Trophoblast cell (in vitro differentiated cells and primary cell): ENCODE measurements around the gene PPP2R3B.

Experiments
- DNase-seq, 2 donors: peaks; one replicate each; pipeline ENCODE4 v3.0.0-alpha.2; 2016
- H2AFZ ChIP-seq: 2 replicates; pipeline ENCODE4 v1.6.1; 2013; ENCODE audit warnings: low read length, moderate library complexity, mild to moderate bottlenecking; ENCODE audit not compliant: insufficient read depth, poor library complexity
- H2AK5ac ChIP-seq: 2 replicates; pipeline ENCODE4 v1.6.1; 2013; ENCODE audit warnings: mild to moderate bottlenecking, low read length
- H2BK120ac ChIP-seq: 2 replicates; pipeline ENCODE4 v1.6.1; 2013; ENCODE audit warnings: low read length, mild to moderate bottlenecking, moderate library complexity; ENCODE audit not compliant: insufficient read depth, poor library complexity
- H2BK12ac ChIP-seq: 2 replicates; pipeline ENCODE4 v1.6.1; 2013; ENCODE audit warnings: mild to moderate bottlenecking, low read length, moderate library complexity
- H2BK5ac ChIP-seq: 2 replicates; pipeline ENCODE4 v1.6.1; 2013; ENCODE audit warnings: low read length, low read depth, moderate library complexity, mild to moderate bottlenecking; ENCODE audit not compliant: poor library complexity
- H3K14ac ChIP-seq: 2 replicates; pipeline ENCODE4 v1.6.1; 2013; ENCODE audit warnings: mild to moderate bottlenecking, low read length
- H3K18ac ChIP-seq: 2 replicates; pipeline ENCODE4 v1.6.1; 2013; ENCODE audit warnings: mild to moderate bottlenecking, low read length
- H3K23ac ChIP-seq: 2 replicates; pipeline ENCODE4 v1.6.1; 2013; ENCODE audit warnings: low read length
- H3K27ac ChIP-seq: 2 replicates; pipeline ENCODE4 v1.5.1; 2013; ENCODE audit warnings: low read depth, mild to moderate bottlenecking, inconsistent platforms, low read length, moderate library complexity
- H3K27me3 ChIP-seq: 2 replicates; pipeline ENCODE4 v1.6.1; 2013; ENCODE audit warnings: inconsistent platforms, mild to moderate bottlenecking, low read length, moderate library complexity; ENCODE audit not compliant: insufficient read depth
- H3K36me3 ChIP-seq, 2 experiments: 1 replicate in 1 of 2; 2 replicates in 1 of 2; pipeline ENCODE4 v1.6.1; 2013; ENCODE audit warnings: low read length in 2 of 2, mild to moderate bottlenecking in 2 of 2, moderate library complexity in 1 of 2; ENCODE audit not compliant: insufficient read depth in 2 of 2, control insufficient read depth in 1 of 2
- H3K4ac ChIP-seq: 2 replicates; pipeline ENCODE4 v1.6.1; 2013; ENCODE audit warnings: low read depth, mild to moderate bottlenecking, low read length, moderate library complexity
- H3K4me1 ChIP-seq, 2 experiments: 1 replicate in 1 of 2; 2 replicates in 1 of 2; pipeline ENCODE4 v1.6.1; 2013; ENCODE audit warnings: low read length in 2 of 2, mild to moderate bottlenecking in 2 of 2, moderate library complexity in 1 of 2; ENCODE audit not compliant: insufficient read depth in 2 of 2, control insufficient read depth in 1 of 2
- H3K4me2 ChIP-seq: 2 replicates; pipeline ENCODE4 v1.6.1; 2013; ENCODE audit warnings: inconsistent platforms, mild to moderate bottlenecking, low read length, moderate library complexity
- H3K4me3 ChIP-seq: 2 replicates; pipeline ENCODE4 v1.5.1; 2013; ENCODE audit warnings: mild to moderate bottlenecking, low read depth, low read length, inconsistent platforms
- H3K79me1 ChIP-seq: one replicate; pipeline ENCODE4 v1.6.1; 2013; ENCODE audit warnings: low read length
- H3K79me2 ChIP-seq: 2 replicates; pipeline ENCODE4 v1.6.1; 2013; ENCODE audit warnings: low read length, mild to moderate bottlenecking; ENCODE audit not compliant: control insufficient read depth, insufficient read depth, poor library complexity
- H3K9ac ChIP-seq: 2 replicates; pipeline ENCODE4 v1.6.1; 2013; ENCODE audit warnings: mild to moderate bottlenecking, low read length
- H3K9me3 ChIP-seq: 2 replicates; pipeline ENCODE4 v1.6.1; 2013; ENCODE audit warnings: low read depth, mild to moderate bottlenecking, control low read depth, inconsistent platforms, low read length; ENCODE audit not compliant: insufficient read depth
- H4K12ac ChIP-seq: 2 replicates; pipeline ENCODE4 v1.6.1; 2013; ENCODE audit warnings: low read depth, mild to moderate bottlenecking, low read length, moderate library complexity
- H4K8ac ChIP-seq: 2 replicates; pipeline ENCODE4 v1.6.1; 2013; ENCODE audit warnings: low read depth, mild to moderate bottlenecking, low read length, moderate library complexity
- H4K91ac ChIP-seq: one replicate; pipeline ENCODE4 v1.6.1; 2013; ENCODE audit warnings: low read depth, mild to moderate bottlenecking, low read length, moderate library complexity
- WGBS: extraction: QIAGEN DNeasy Blood & Tissue Kit; methylation state at CpG from one replicate; pipeline ENCODE4 v1.1.7; 2013; ENCODE audit warnings: missing lambda C conversion rate; ENCODE audit not compliant: insufficient read length, insufficient coverage; ENCODE audit errors: extremely low coverage; 5-methylcytosine and 5-hydroxymethylcytosine counted together

PPP2R3B gene

GRCh38 chrX:291411-291901, 95.3 kb downstream of the PPP2R3B start:
- Histone ChIP-seq H3K4me2 (no peak overlapping the region), H4K8ac (no peak overlapping the region), H3K9me3 (peaks cover 15% of the 10 kb centered on the region), H3K4ac (no peak overlapping the region), H2BK12ac (no peak overlapping the region), H3K18ac (no peak overlapping the region), H3K36me3 (peaks cover 78 to 81% of the 10 kb centered on the region in 2 experiments), H3K4me3 (no peak overlapping the region), H4K12ac (no peak overlapping the region), H3K9ac (no peak overlapping the region), H3K27me3 (no peaks in the 10 kb centered on the region), H2AK5ac (no peak overlapping the region), H2BK120ac (no peak overlapping the region), H3K79me2 (no peaks in the 10 kb centered on the region), H3K79me1 (no peaks in the 10 kb centered on the region), H3K27ac (no peak overlapping the region), H3K4me1 (no peaks in the 10 kb centered on the region), H4K91ac (no peak overlapping the region), H3K14ac (no peak overlapping the region), H2AFZ (no peak overlapping the region), H2BK5ac (no peak overlapping the region), H3K23ac (no peak overlapping the region)
- no CpG with 5 or more reads among the region's 29 CpGs for WGBS
- no peak for DNase-seq

- Histone ChIP-seq H2AK5ac (no peak overlapping the region), H3K4me3 (no peak overlapping the region), H3K79me1 (no peaks in the 10 kb centered on the region), H4K91ac (no peak overlapping the region), H2BK120ac (no peak overlapping the region), H3K14ac (no peak overlapping the region), H3K4me1 (no peaks in the 10 kb centered on the region), H3K23ac (no peak overlapping the region), H2BK12ac (no peak overlapping the region), H3K27me3 (no peaks in the 10 kb centered on the region), H3K36me3 (peaks cover 81 to 84% of the 10 kb centered on the region in 2 experiments), H2AFZ (no peak overlapping the region), H3K79me2 (no peaks in the 10 kb centered on the region), H3K4ac (no peak overlapping the region), H2BK5ac (no peak overlapping the region), H3K18ac (no peak overlapping the region), H4K12ac (peak overlapping the region; percentile 63), H3K27ac (no peak overlapping the region), H3K4me2 (no peak overlapping the region), H4K8ac (no peak overlapping the region), H3K9me3 (peaks cover 13% of the 10 kb centered on the region), H3K9ac (no peak overlapping the region)
- DNase-seq: no peak
- WGBS: no CpG with 5 or more reads among the region's 42 CpGs
These were observed 96.1 kb downstream of the PPP2R3B start for GRCh38 chrX:290476-291166.

- Histone ChIP-seq H3K4me2 (no peak overlapping the region), H4K12ac (no peak overlapping the region), H3K4me3 (no peak overlapping the region), H3K23ac (no peak overlapping the region), H3K27me3 (no peaks in the 10 kb centered on the region), H3K79me1 (no peaks in the 10 kb centered on the region), H3K4ac (no peak overlapping the region), H3K27ac (no peak overlapping the region), H3K9me3 (peaks cover 19% of the 10 kb centered on the region), H2BK120ac (no peak overlapping the region), H4K8ac (no peak overlapping the region), H4K91ac (no peak overlapping the region), H2BK12ac (no peak overlapping the region), H3K36me3 (peaks cover 83 to 88% of the 10 kb centered on the region in 2 experiments), H2AFZ (no peak overlapping the region), H3K18ac (peak overlapping the region; percentile 7), H2BK5ac (no peak overlapping the region), H3K4me1 (no peaks in the 10 kb centered on the region), H3K14ac (no peak overlapping the region), H3K79me2 (no peaks in the 10 kb centered on the region), H2AK5ac (no peak overlapping the region), H3K9ac (no peak overlapping the region)
- DNase-seq: no peak
- no CpG with 5 or more reads among the region's 25 CpGs for WGBS
These were observed 98.1 kb downstream of the PPP2R3B start for GRCh38 chrX:288561-288991.

- Histone ChIP-seq H4K12ac (no peak overlapping the region), H3K27me3 (no peaks in the 10 kb centered on the region), H3K14ac (no peak overlapping the region), H2AFZ (no peak overlapping the region), H3K27ac (no peak overlapping the region), H4K8ac (no peak overlapping the region), H3K9me3 (peaks cover 13% of the 10 kb centered on the region), H3K23ac (no peak overlapping the region), H3K4me1 (no peaks in the 10 kb centered on the region), H3K18ac (no peak overlapping the region), H3K36me3 (peaks cover 74 to 79% of the 10 kb centered on the region in 2 experiments), H4K91ac (no peak overlapping the region), H2BK120ac (no peak overlapping the region), H3K4ac (no peak overlapping the region), H3K4me2 (no peak overlapping the region), H3K79me1 (no peaks in the 10 kb centered on the region), H2BK12ac (no peak overlapping the region), H2BK5ac (no peak overlapping the region), H3K9ac (no peak overlapping the region), H3K79me2 (no peaks in the 10 kb centered on the region), H2AK5ac (no peak overlapping the region), H3K4me3 (no peak overlapping the region)
- no peak for DNase-seq
- no CpG with 5 or more reads among the region's 7 CpGs for WGBS
These were observed 99.0 kb downstream of the PPP2R3B start for GRCh38 chrX:287670-288069.
